Measurements from ENCODE around the gene DMRT2.

DNA sequence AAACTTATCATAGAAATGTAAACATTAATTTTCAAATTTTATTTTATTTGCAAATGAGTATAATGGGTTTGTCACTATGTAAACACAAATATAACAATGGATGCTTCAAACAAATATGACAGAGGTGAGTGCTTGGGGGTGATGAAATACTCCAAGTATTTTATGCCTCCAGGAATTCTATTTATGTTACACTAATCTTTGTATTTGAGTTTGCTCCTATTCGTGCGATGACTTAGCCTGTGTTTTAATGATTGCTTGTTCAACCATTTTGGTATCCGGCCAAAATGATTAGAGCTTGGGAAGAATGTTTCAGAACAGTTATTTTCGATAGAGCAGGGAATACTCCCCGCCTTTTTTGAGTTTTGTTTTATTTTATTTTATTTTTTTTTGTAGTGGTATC is 5.0 kb downstream of the DMRT2 start:
- no peak for TF ChIP-seq EZH2 (IDR thresholded peaks at IDR 0.05; ENCODE audit: low read depth)
- TF ChIP-seq, protein P1, sequence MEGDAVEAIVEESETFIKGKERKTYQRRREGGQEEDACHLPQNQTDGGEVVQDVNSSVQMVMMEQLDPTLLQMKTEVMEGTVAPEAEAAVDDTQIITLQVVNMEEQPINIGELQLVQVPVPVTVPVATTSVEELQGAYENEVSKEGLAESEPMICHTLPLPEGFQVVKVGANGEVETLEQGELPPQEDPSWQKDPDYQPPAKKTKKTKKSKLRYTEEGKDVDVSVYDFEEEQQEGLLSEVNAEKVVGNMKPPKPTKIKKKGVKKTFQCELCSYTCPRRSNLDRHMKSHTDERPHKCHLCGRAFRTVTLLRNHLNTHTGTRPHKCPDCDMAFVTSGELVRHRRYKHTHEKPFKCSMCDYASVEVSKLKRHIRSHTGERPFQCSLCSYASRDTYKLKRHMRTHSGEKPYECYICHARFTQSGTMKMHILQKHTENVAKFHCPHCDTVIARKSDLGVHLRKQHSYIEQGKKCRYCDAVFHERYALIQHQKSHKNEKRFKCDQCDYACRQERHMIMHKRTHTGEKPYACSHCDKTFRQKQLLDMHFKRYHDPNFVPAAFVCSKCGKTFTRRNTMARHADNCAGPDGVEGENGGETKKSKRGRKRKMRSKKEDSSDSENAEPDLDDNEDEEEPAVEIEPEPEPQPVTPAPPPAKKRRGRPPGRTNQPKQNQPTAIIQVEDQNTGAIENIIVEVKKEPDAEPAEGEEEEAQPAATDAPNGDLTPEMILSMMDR (conservative IDR thresholded peaks at IDR 0.05) = no peak
